GM21786 (cell line): ENCODE results near the gene PSD4.

ENCODE experiments used
- ATAC-seq: cut with Tn5 transposase; IDR thresholded peaks from one replicate; pipeline ENCODE4 v1.9.1; 2021; ENCODE audit not compliant: unreplicated experiment

PSD4 gene

GRCh38 chr2:113235347-113236226, 61.8 kb downstream of the PSD4 start:
- ATAC-seq: peak; percentile 73

- ATAC-seq: no peak
Observed at GRCh38 chr2:113236367-113237159, 62.8 kb downstream of the PSD4 start.

GRCh38 chr2:113237604-113238160, 63.9 kb downstream of the PSD4 start:
- ATAC-seq: no peak

- ATAC-seq: no peak
Observed at GRCh38 chr2:113238871-113239839, 65.4 kb downstream of the PSD4 start.

- no peak for ATAC-seq
Observed at GRCh38 chr2:113240150-113240914, 66.6 kb downstream of the PSD4 start.

- ATAC-seq: no peak
Observed at GRCh38 chr2:113240915-113241911, 67.4 kb downstream of the PSD4 start.

- no peak for ATAC-seq
Observed at GRCh38 chr2:113242327-113242726, 68.6 kb downstream of the PSD4 start.

- no peak for ATAC-seq
Observed at GRCh38 chr2:113245276-113245711, 71.5 kb downstream of the PSD4 start.

GRCh38 chr2:113246606-113247005, 72.8 kb downstream of the PSD4 start:
- ATAC-seq: no peak

GRCh38 chr2:113248997-113249770, 75.4 kb downstream of the PSD4 start:
- peak; percentile 53 for ATAC-seq

GRCh38 chr2:113251118-113251517, 77.3 kb downstream of the PSD4 start:
- ATAC-seq: no peak

GRCh38 chr2:113252047-113252590, 78.3 kb downstream of the PSD4 start:
- ATAC-seq: no peak

- no peak for ATAC-seq
Observed at GRCh38 chr2:113253453-113253852, 79.7 kb downstream of the PSD4 start.

- no peak for ATAC-seq
Observed at GRCh38 chr2:113255140-113256070, 81.6 kb downstream of the PSD4 start.

GRCh38 chr2:113257516-113258264, 83.9 kb downstream of the PSD4 start:
- ATAC-seq: no peak
